Right atrium auricular region (tissue), 2 donors: Measurements from ENCODE around the gene PSG3. TPM values are rescaled to one million over a fixed set of nuclear protein-coding genes. Genes with fewer than 3 reads are reported as not detected.
"Not testable (repeated sequence)": the region's sequence is repeated elsewhere in the genome, so short reads cannot be mapped to it uniquely, and the experiment has no call there.

Source experiments
- DNase-seq: peaks from one replicate; pipeline ENCODE4 v3.0.0-alpha.2; 2019; ENCODE audit warnings: low spot score
- H3K27ac ChIP-seq, 2 donors: fragments of 200-600 bp; sonication (generic); 1 replicate in 1 of 2; 2 replicates in 1 of 2; pipeline ENCODE4 v1.5.1; 2016 to 2019
- H3K27me3 ChIP-seq, 2 donors: fragments of 200-600 bp; sonication (generic); one replicate each; pipeline versions ENCODE4 v1.5.1 to v1.6.0; 2017 to 2019
- H3K36me3 ChIP-seq: fragments of 200-600 bp; sonication (generic); one replicate; pipeline ENCODE4 v1.5.1; 2016
- H3K4me1 ChIP-seq, 2 donors: fragments of 200-600 bp; sonication (generic); one replicate each; pipeline versions ENCODE4 v1.5.1 to v1.6.0; 2017 to 2019
- H3K4me3 ChIP-seq, 2 donors: fragments of 200-600 bp; sonication (generic); 1 replicate in 1 of 2; 2 replicates in 1 of 2; pipeline ENCODE4 v1.5.1; 2017 to 2019; ENCODE audit warnings: mild to moderate bottlenecking in 1 of 2, moderate library complexity in 1 of 2
- H3K9me3 ChIP-seq, 2 donors: fragments of 200-600 bp; sonication (generic); one replicate each; pipeline ENCODE4 v1.5.1; 2019
- CTCF ChIP-seq, 2 donors: fragments of 200-600 bp; sonication (generic); IDR thresholded peaks; one replicate each; pipeline ENCODE4 v1.5.1; 2019; ENCODE audit warnings: antibody characterized with exemption in 2 of 2
- total RNA-seq, 2 donors: library from RNA; depleted of rRNA; stranded (reverse); fragments of >200 nt; gene quantifications; one replicate each; pipeline ENCODE4 v1.1.0, GENCODE V29; 2016

Gene PSG3
- total RNA-seq, 2 donors from 2014 or later = not detected

GRCh38 chr19:42758667-42759066, 18.4 kb upstream of the PSG3 start:
- H3K27me3 ChIP-seq, H3K27ac ChIP-seq, H3K9me3 ChIP-seq, H3K4me1 ChIP-seq, H3K4me3 ChIP-seq, H3K36me3 ChIP-seq, DNase-seq: not testable (repeated sequence)

- H3K27ac ChIP-seq, H3K4me3 ChIP-seq, H3K9me3 ChIP-seq, H3K4me1 ChIP-seq, H3K27me3 ChIP-seq, DNase-seq, H3K36me3 ChIP-seq: not testable (repeated sequence)
Observed at GRCh38 chr19:42752246-42752645, 12.0 kb upstream of the PSG3 start.

GRCh38 chr19:42741726-42742607, 1.7 kb upstream of the PSG3 start:
- H3K4me1 ChIP-seq = not testable (repeated sequence)

GRCh38 chr19:42737581-42738011, 2.7 kb downstream of the PSG3 start:
- not testable (repeated sequence) for H3K9me3 ChIP-seq, H3K27ac ChIP-seq, DNase-seq, H3K36me3 ChIP-seq, H3K27me3 ChIP-seq, H3K4me3 ChIP-seq, H3K4me1 ChIP-seq

More at GRCh38 chr19:42741726-42742607, 1.7 kb upstream of the PSG3 start:
- not testable (repeated sequence) for H3K36me3 ChIP-seq, H3K4me3 ChIP-seq, H3K27ac ChIP-seq, H3K9me3 ChIP-seq, H3K27me3 ChIP-seq, DNase-seq
- TF ChIP-seq CTCF (IDR thresholded peaks at IDR 0.05) = peak in 1 of 2 donors; percentile 42

GRCh38 chr19:42728341-42728740, 11.9 kb downstream of the PSG3 start:
- DNase-seq, H3K36me3 ChIP-seq, H3K4me3 ChIP-seq, H3K27ac ChIP-seq, H3K4me1 ChIP-seq, H3K27me3 ChIP-seq, H3K9me3 ChIP-seq: not testable (repeated sequence)

- H3K4me3 ChIP-seq, H3K27me3 ChIP-seq, DNase-seq, H3K4me1 ChIP-seq, H3K9me3 ChIP-seq, H3K27ac ChIP-seq, H3K36me3 ChIP-seq: not testable (repeated sequence)
Observed at GRCh38 chr19:42714000-42714399, 26.3 kb downstream of the PSG3 start.

- not testable (repeated sequence) for DNase-seq, H3K27me3 ChIP-seq, H3K9me3 ChIP-seq, H3K27ac ChIP-seq, H3K36me3 ChIP-seq, H3K4me1 ChIP-seq, H3K4me3 ChIP-seq
Observed at GRCh38 chr19:42712753-42713152, 27.5 kb downstream of the PSG3 start.

- H3K9me3 ChIP-seq, H3K36me3 ChIP-seq, H3K4me3 ChIP-seq, DNase-seq, H3K27ac ChIP-seq, H3K27me3 ChIP-seq, H3K4me1 ChIP-seq: not testable (repeated sequence)
Observed at GRCh38 chr19:42710986-42711385, 29.3 kb downstream of the PSG3 start.

GRCh38 chr19:42697884-42698283, 42.4 kb downstream of the PSG3 start:
- Histone ChIP-seq H3K4me1 (no peaks in the 10 kb centered on the region), H3K4me3 (no peak overlapping the region), H3K9me3 (no peaks in the 10 kb centered on the region), H3K27me3 (no peaks in the 10 kb centered on the region), H3K36me3 (no peaks in the 10 kb centered on the region), H3K27ac (no peak overlapping the region)
- no peak for TF ChIP-seq CTCF (IDR thresholded peaks at IDR 0.05)
- DNase-seq = no peak
